ENCODE results near the gene FILIP1L.

Gene FILIP1L

GRCh38 chr3:99969136-99969535 lies 145.2 kb downstream of the FILIP1L start:
- DNase-seq = no peak

GRCh38 chr3:99967796-99968195 lies 146.5 kb downstream of the FILIP1L start:
- DNase-seq = no peak

GRCh38 chr3:99966662-99967416 lies 147.5 kb downstream of the FILIP1L start:
- no peak for DNase-seq

GRCh38 chr3:99965681-99966408 lies 148.5 kb downstream of the FILIP1L start:
- no peak for DNase-seq

GRCh38 chr3:99965077-99965476 lies 149.2 kb downstream of the FILIP1L start:
- DNase-seq = no peak

- no peak for DNase-seq
These were observed 151.6 kb downstream of the FILIP1L start for GRCh38 chr3:99962703-99963102.

- DNase-seq = no peak
These were observed 152.4 kb downstream of the FILIP1L start for GRCh38 chr3:99961756-99962515.

- no peak for DNase-seq
These were observed 153.4 kb downstream of the FILIP1L start for GRCh38 chr3:99960941-99961340.

GRCh38 chr3:99960123-99960878 lies 154.0 kb downstream of the FILIP1L start:
- no peak for DNase-seq

- DNase-seq = no peak
These were observed 155.9 kb downstream of the FILIP1L start for GRCh38 chr3:99958222-99958912.

- DNase-seq = no peak
These were observed 157.0 kb downstream of the FILIP1L start for GRCh38 chr3:99957151-99957796.

GRCh38 chr3:99955773-99956562 lies 158.3 kb downstream of the FILIP1L start:
- no peak for DNase-seq

GRCh38 chr3:99954914-99955644 lies 159.2 kb downstream of the FILIP1L start:
- DNase-seq = no peak

GRCh38 chr3:99953596-99953995 lies 160.7 kb downstream of the FILIP1L start:
- no peak for DNase-seq

- DNase-seq = no peak
These were observed 162.0 kb downstream of the FILIP1L start for GRCh38 chr3:99952306-99952705.

- no peak for DNase-seq
These were observed 162.6 kb downstream of the FILIP1L start for GRCh38 chr3:99951701-99952100.

- no peak for DNase-seq
These were observed 163.4 kb downstream of the FILIP1L start for GRCh38 chr3:99950921-99951320.

GRCh38 chr3:99949956-99950670 lies 164.2 kb downstream of the FILIP1L start:
- DNase-seq = no peak

- DNase-seq = no peak
These were observed 165.7 kb downstream of the FILIP1L start for GRCh38 chr3:99948467-99949089.

Data from hippocampal formation (tissue), 2 donors.